ENCODE data around the gene MYCT1.
"Not testable (repeated sequence)": the region's sequence is repeated elsewhere in the genome, so short reads cannot be mapped to it uniquely, and the experiment has no call there.

Gene MYCT1

GRCh38 chr6:152673236-152673635 lies 24.5 kb upstream of the MYCT1 start:
- TF ChIP-seq CTCF (IDR thresholded peaks at IDR 0.05; ENCODE audit: low read depth, low read length), result no peak

GRCh38 chr6:152680151-152680550 lies 17.5 kb upstream of the MYCT1 start:
- H3K27ac ChIP-seq, result no peak overlapping the region
- no peaks in the 10 kb centered on the region for H3K36me3 ChIP-seq
- no peaks in the 10 kb centered on the region for H3K9me3 ChIP-seq (ENCODE audit: severe bottlenecking)
- DNase-seq, result no peak
- no peak overlapping the region for H3K4me3 ChIP-seq (ENCODE audit: low read depth, low read length)
- no peak for TF ChIP-seq CTCF (IDR thresholded peaks at IDR 0.05; ENCODE audit: low read depth, low read length)
- H3K27me3 ChIP-seq (ENCODE audit: insufficient read depth, low read depth, severe bottlenecking), result no peaks in the 10 kb centered on the region

More at GRCh38 chr6:152673236-152673635, 24.5 kb upstream of the MYCT1 start:
- no peak for DNase-seq
- H3K36me3 ChIP-seq, result no peaks in the 10 kb centered on the region
- H3K27me3 ChIP-seq (ENCODE audit: insufficient read depth, low read depth, severe bottlenecking), result peaks cover 2% of the 10 kb centered on the region
- no peaks in the 10 kb centered on the region for H3K9me3 ChIP-seq (ENCODE audit: severe bottlenecking)
- H3K4me3 ChIP-seq (ENCODE audit: low read depth, low read length), result no peak overlapping the region
- no peak overlapping the region for H3K27ac ChIP-seq

GRCh38 chr6:152680879-152681517 lies 16.7 kb upstream of the MYCT1 start:
- H3K27ac ChIP-seq, result no peak overlapping the region
- no peak for DNase-seq

GRCh38 chr6:152682141-152682540 lies 15.6 kb upstream of the MYCT1 start:
- Histone ChIP-seq H3K9me3 (ENCODE audit: severe bottlenecking) (no peaks in the 10 kb centered on the region), H3K36me3 (no peaks in the 10 kb centered on the region), H3K4me3 (ENCODE audit: low read depth, low read length) (no peak overlapping the region), H3K27me3 (ENCODE audit: insufficient read depth, low read depth, severe bottlenecking) (no peaks in the 10 kb centered on the region), H3K27ac (no peak overlapping the region)
- no peak for DNase-seq
- no peak for TF ChIP-seq CTCF (IDR thresholded peaks at IDR 0.05; ENCODE audit: low read depth, low read length)

More at GRCh38 chr6:152680879-152681517, 16.7 kb upstream of the MYCT1 start:
- no peaks in the 10 kb centered on the region for H3K36me3 ChIP-seq
- no peak for TF ChIP-seq CTCF (IDR thresholded peaks at IDR 0.05; ENCODE audit: low read depth, low read length)
- H3K9me3 ChIP-seq (ENCODE audit: severe bottlenecking), result no peaks in the 10 kb centered on the region
- no peaks in the 10 kb centered on the region for H3K27me3 ChIP-seq (ENCODE audit: insufficient read depth, low read depth, severe bottlenecking)
- no peak overlapping the region for H3K4me3 ChIP-seq (ENCODE audit: low read depth, low read length)

- not testable (repeated sequence) for H3K4me3 ChIP-seq (ENCODE audit: low read depth, low read length); H3K27me3 ChIP-seq (ENCODE audit: insufficient read depth, low read depth, severe bottlenecking); H3K36me3 ChIP-seq; DNase-seq; H3K9me3 ChIP-seq (ENCODE audit: severe bottlenecking); H3K27ac ChIP-seq
These were observed 14.8 kb upstream of the MYCT1 start for GRCh38 chr6:152682935-152683334.

- no peak overlapping the region for H3K27ac ChIP-seq
- no peaks in the 10 kb centered on the region for H3K9me3 ChIP-seq (ENCODE audit: severe bottlenecking)
- no peak for DNase-seq
- no peak for TF ChIP-seq CTCF (IDR thresholded peaks at IDR 0.05; ENCODE audit: low read depth, low read length)
- H3K27me3 ChIP-seq (ENCODE audit: insufficient read depth, low read depth, severe bottlenecking), result peaks cover 7% of the 10 kb centered on the region
- no peak overlapping the region for H3K4me3 ChIP-seq (ENCODE audit: low read depth, low read length)
- H3K36me3 ChIP-seq, result no peaks in the 10 kb centered on the region
These were observed 11.9 kb upstream of the MYCT1 start for GRCh38 chr6:152685819-152686218.
